Measurements from ENCODE around the gene OR52E5. TPM values are rescaled to one million over a fixed set of nuclear protein-coding genes. Genes with fewer than 3 reads are reported as not detected.

OR52E5 gene
- total and polyA plus RNA-seq, 2 of the 13 experiments (the other 11 are each of a cell fraction or from before 2014, with no cell fraction given) = not detected

DNA sequence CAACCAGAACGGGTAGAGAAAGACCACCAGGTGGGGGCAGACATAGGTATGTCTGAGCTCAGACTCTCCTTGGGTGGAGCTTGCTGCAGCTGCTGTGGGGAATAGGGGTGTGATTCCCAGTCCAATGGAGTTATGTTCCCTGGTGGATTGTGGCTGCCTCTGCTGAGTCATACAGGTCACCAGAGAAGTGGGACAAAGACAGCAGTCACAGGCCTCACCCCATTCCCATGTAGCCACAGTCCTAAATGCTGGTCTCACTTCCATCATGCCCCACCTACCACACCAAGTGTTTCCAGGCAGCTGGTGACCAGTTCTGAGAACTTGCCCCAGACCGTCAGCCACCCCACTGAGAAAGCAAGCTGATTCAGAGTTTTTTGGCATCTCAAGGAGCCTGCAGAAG is 17.5 kb downstream of the OR52E5 start:
- Histone ChIP-seq H3K4me1 (ENCODE audit: insufficient read depth, low read length) (no peaks in the 10 kb centered on the region), H3K4me2 (ENCODE audit: low read depth, low read length) (no peak overlapping the region), H3K4me3 (replicated peaks in 1 of 3; ENCODE audit: insufficient read depth in 1 of 3, low read depth in 2 of 3, low read length in 3 of 3) (no peak overlapping the region), H3K9me3 (ENCODE audit: low read length) (no peaks in the 10 kb centered on the region; the same call in 1 of the 2 replicates), H3K27me3 (ENCODE audit: control insufficient read depth in 1 of 2, insufficient read depth in 2 of 2, low read length in 2 of 2) (no peaks in the 10 kb centered on the region), H3K27ac (ENCODE audit: extremely low read length, insufficient read depth, low read length) (no peak overlapping the region), H4K20me1 (ENCODE audit: insufficient read depth, low read length) (no peaks in the 10 kb centered on the region), H3K36me3 (replicated peaks in 1 of 2; ENCODE audit: control insufficient read depth in 1 of 2, insufficient read depth in 2 of 2, low read length in 2 of 2) (no peaks in the 10 kb centered on the region), H3K9ac (ENCODE audit: insufficient read depth, low read depth, low read length) (no peak overlapping the region), H2AFZ (ENCODE audit: low read length) (no peak overlapping the region), H3K79me2 (ENCODE audit: insufficient read depth, low read length) (no peaks in the 10 kb centered on the region)
- ATAC-seq = no peak
- intact Hi-C loops (cut with micrococcal nuclease; ENCODE audit: unreplicated experiment) (no loop called here), in situ Hi-C loops (cut with HindIII; ENCODE audit: extremely low pct_ligation_motif_present, low pct_unique_long_range_greater_than_20kb) (no loop called here)
- no peak for FAIRE-seq
- no TSS peak for BruUV-seq (replicated peaks)
- 0% methylated on average over 1 of the region's 2 CpGs for WGBS (ENCODE audit: low lambda C conversion rate)
- TF ChIP-seq, protein P1, sequence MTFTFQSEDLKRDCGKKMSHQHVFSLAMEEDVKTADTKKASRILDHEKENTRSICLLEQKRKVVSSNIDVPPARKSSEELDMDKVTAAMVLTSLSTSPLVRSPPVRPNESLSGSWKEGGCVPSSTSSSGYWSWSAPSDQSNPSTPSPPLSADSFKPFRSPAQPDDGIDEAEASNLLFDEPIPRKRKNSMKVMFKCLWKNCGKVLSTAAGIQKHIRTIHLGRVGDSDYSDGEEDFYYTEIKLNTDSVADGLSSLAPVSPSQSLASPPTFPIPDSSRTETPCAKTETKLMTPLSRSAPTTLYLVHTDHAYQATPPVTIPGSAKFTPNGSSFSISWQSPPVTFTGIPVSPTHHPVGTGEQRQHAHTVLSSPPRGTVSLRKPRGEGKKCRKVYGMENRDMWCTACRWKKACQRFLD (CRISPR knock-in tag; IDR thresholded peaks at IDR 0.05; ENCODE audit: borderline replicate concordance) = no peak
- TF ChIP-seq MNT (IDR thresholded peaks at IDR 0.05) (no peak), PAF1 (CRISPR knock-in tag; IDR thresholded peaks at IDR 0.05) (no peak), CHD4 (IDR thresholded peaks at IDR 0.05; ENCODE audit: borderline replicate concordance, low read length) (no peak), KLF9 (CRISPR knock-in tag; IDR thresholded peaks at IDR 0.05; ENCODE audit: low read depth) (no peak), RAD21 (CRISPR knock-in tag; IDR thresholded peaks at IDR 0.05) (no peak), SP140L (CRISPR knock-in tag; IDR thresholded peaks at IDR 0.05; ENCODE audit: borderline replicate concordance) (no peak), ZNF383 (CRISPR knock-in tag; IDR thresholded peaks at IDR 0.05; ENCODE audit: borderline replicate concordance) (no peak), MZF1 (CRISPR knock-in tag; IDR thresholded peaks at IDR 0.05; ENCODE audit: borderline replicate concordance) (no peak), BRCA1 (CRISPR knock-in tag; IDR thresholded peaks at IDR 0.05) (no peak), RFX1 (IDR thresholded peaks at IDR 0.05) (no peak)
- TF ChIP-seq, protein P2, sequence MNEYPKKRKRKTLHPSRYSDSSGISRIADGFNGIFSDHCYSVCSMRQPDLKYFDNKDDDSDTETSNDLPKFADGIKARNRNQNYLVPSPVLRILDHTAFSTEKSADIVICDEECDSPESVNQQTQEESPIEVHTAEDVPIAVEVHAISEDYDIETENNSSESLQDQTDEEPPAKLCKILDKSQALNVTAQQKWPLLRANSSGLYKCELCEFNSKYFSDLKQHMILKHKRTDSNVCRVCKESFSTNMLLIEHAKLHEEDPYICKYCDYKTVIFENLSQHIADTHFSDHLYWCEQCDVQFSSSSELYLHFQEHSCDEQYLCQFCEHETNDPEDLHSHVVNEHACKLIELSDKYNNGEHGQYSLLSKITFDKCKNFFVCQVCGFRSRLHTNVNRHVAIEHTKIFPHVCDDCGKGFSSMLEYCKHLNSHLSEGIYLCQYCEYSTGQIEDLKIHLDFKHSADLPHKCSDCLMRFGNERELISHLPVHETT (CRISPR knock-in tag; conservative IDR thresholded peaks at IDR 0.05) = no peak
- TF ChIP-seq, protein P3, sequence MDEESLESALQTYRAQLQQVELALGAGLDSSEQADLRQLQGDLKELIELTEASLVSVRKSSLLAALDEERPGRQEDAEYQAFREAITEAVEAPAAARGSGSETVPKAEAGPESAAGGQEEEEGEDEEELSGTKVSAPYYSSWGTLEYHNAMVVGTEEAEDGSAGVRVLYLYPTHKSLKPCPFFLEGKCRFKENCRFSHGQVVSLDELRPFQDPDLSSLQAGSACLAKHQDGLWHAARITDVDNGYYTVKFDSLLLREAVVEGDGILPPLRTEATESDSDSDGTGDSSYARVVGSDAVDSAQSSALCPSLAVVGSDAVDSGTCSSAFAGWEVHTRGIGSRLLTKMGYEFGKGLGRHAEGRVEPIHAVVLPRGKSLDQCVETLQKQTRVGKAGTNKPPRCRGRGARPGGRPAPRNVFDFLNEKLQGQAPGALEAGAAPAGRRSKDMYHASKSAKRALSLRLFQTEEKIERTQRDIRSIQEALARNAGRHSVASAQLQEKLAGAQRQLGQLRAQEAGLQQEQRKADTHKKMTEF (CRISPR knock-in tag; IDR thresholded peaks at IDR 0.05) = no peak
- ChIA-PET CTCF (ENCODE audit: low intra/inter-chr PET ratio, low total read pairs) (no interaction called here), POLR2A (no interaction called here)
- no peak for DNase-seq (ENCODE audit: low spot score)

Data from HepG2 (cell line).